Common myeloid progenitor, CD34-positive (primary cell): ENCODE data around the gene CREG2.

Source experiments
- CTCF ChIA-PET: fragments of 350-600 bp; sonication (Branson Sonifier 250); formaldehyde crosslinking; loops from one replicate; lab custom pipeline; 2021; ENCODE audit warnings: antibody characterized with exemption; lab: Charles Lee
- POLR2A ChIA-PET: fragments of 350-600 bp; sonication (Branson Sonifier 250); formaldehyde crosslinking; loops from one replicate; lab custom pipeline; 2021; ENCODE audit warnings: antibody characterized with exemption; lab: Charles Lee
- DNase-seq, 3 donors: peaks; one replicate each; pipeline versions ENCODE4 v3.0.0 to v3.0.0-alpha.2; 2013
- H3K27ac ChIP-seq, 2 experiments: 1 replicate in 1 of 2; 2 replicates in 1 of 2; pipeline ENCODE4 v1.7.0; 2013; ENCODE audit warnings: inconsistent platforms in 2 of 2, low read length in 2 of 2, mild to moderate bottlenecking in 2 of 2, low read depth in 1 of 2, moderate library complexity in 1 of 2; ENCODE audit not compliant: severe bottlenecking in 2 of 2, insufficient read depth in 1 of 2, poor library complexity in 1 of 2
- H3K27me3 ChIP-seq, 5 experiments: replicated peaks in 2 of 5; 1 replicate in 3 of 5; 2 replicates in 2 of 5; pipeline versions ENCODE4 v1.6.1 to v1.7.0; 2013; ENCODE audit warnings: low read length in 4 of 5, mild to moderate bottlenecking in 2 of 5, moderate library complexity in 2 of 5, inconsistent platforms in 1 of 5; ENCODE audit not compliant: insufficient read depth in 5 of 5, control insufficient read depth in 4 of 5
- H3K36me3 ChIP-seq, 4 experiments: 1 replicate in 2 of 4; 2 replicates in 2 of 4; pipeline versions ENCODE4 v1.6.1 to v1.7.0; 2013; ENCODE audit warnings: low read length in 3 of 4, control low read depth in 1 of 4, mild to moderate bottlenecking in 1 of 4; ENCODE audit not compliant: control insufficient read depth in 4 of 4, insufficient read depth in 4 of 4
- H3K4me1 ChIP-seq, 4 experiments: 1 replicate in 3 of 4; 2 replicates in 1 of 4; pipeline versions ENCODE4 v1.6.1 to v1.7.1; 2013; ENCODE audit warnings: low read length in 3 of 4, mild to moderate bottlenecking in 3 of 4, control low read depth in 1 of 4, inconsistent platforms in 1 of 4, moderate library complexity in 1 of 4; ENCODE audit not compliant: control insufficient read depth in 4 of 4, insufficient read depth in 4 of 4; ENCODE audit errors: control extremely low read depth in 1 of 4
- H3K4me3 ChIP-seq, 7 experiments: 1 replicate in 4 of 7; 2 replicates in 3 of 7; pipeline versions ENCODE4 v1.5.1 to v1.7.0; 2013; ENCODE audit warnings: mild to moderate bottlenecking in 7 of 7, low read length in 6 of 7, moderate library complexity in 6 of 7, inconsistent platforms in 2 of 7, low read depth in 2 of 7, control low read depth in 1 of 7; ENCODE audit not compliant: insufficient read depth in 4 of 7, control insufficient read depth in 1 of 7; ENCODE audit errors: extremely low read depth in 1 of 7
- H3K9me3 ChIP-seq, 5 experiments: 1 replicate in 4 of 5; 2 replicates in 1 of 5; pipeline versions ENCODE4 v1.6.1 to v1.7.1; 2013; ENCODE audit warnings: low read length in 4 of 5, mild to moderate bottlenecking in 2 of 5, inconsistent platforms in 1 of 5, low read depth in 1 of 5, moderate library complexity in 1 of 5; ENCODE audit not compliant: control insufficient read depth in 4 of 5, insufficient read depth in 2 of 5; ENCODE audit errors: control extremely low read depth in 1 of 5
- WGBS: methylation state at CpG from one replicate; pipeline ENCODE4 v1.1.5; 2013; ENCODE audit not compliant: insufficient coverage; 5-methylcytosine and 5-hydroxymethylcytosine counted together

Gene CREG2

GRCh38 chr2:101429453-101429852 lies 42.1 kb upstream of the CREG2 start:
- H3K27me3 ChIP-seq, result no peaks in the 10 kb centered on the region
- DNase-seq, result no peak
- H3K9me3 ChIP-seq, result no peaks in the 10 kb centered on the region
- H3K4me3 ChIP-seq, result no peak overlapping the region
- H3K27ac ChIP-seq, result no peak overlapping the region
- ChIA-PET POLR2A (no interaction called here), CTCF (interaction anchor here (3.0 kb wide), 1 partner anchor 11 kb away, joined by 13 read pairs; no protein-coding TSS in a partner anchor)
- no peaks in the 10 kb centered on the region for H3K36me3 ChIP-seq
- H3K4me1 ChIP-seq, result no peaks in the 10 kb centered on the region
- 98% methylated on average over 5 of the region's 6 CpGs for WGBS

- POLR2A ChIA-PET, result no interaction called here
- Histone ChIP-seq H3K27me3 (no peaks in the 10 kb centered on the region), H3K36me3 (no peaks in the 10 kb centered on the region), H3K4me1 (no peaks in the 10 kb centered on the region), H3K9me3 (peaks cover 0 to 3% (median 0%) of the 10 kb centered on the region in 5 experiments), H3K27ac (no peak overlapping the region), H3K4me3 (no peak overlapping the region)
- DNase-seq, result no peak
- CTCF ChIA-PET, result interaction anchor here (0.7 to 3.0 kb wide), 2 partner anchors 10 to 99 kb away, joined by 3 to 13 read pairs; no protein-coding TSS in a partner anchor
- 91% methylated on average over 9 of the region's 10 CpGs for WGBS
Measured at GRCh38 chr2:101428422-101429176, 41.3 kb upstream of the CREG2 start.

- no peaks in the 10 kb centered on the region for H3K4me1 ChIP-seq
- 95% methylated on average over 12 of the region's 13 CpGs for WGBS
- no peaks in the 10 kb centered on the region for H3K27me3 ChIP-seq
- H3K27ac ChIP-seq, result no peak overlapping the region
- no peak overlapping the region for H3K4me3 ChIP-seq
- peaks cover 0 to 3% (median 0%) of the 10 kb centered on the region in 5 experiments for H3K9me3 ChIP-seq
- ChIA-PET CTCF (interaction anchor here (3.0 kb wide), 1 partner anchor 10 kb away, joined by 13 read pairs; no protein-coding TSS in a partner anchor), POLR2A (no interaction called here)
- DNase-seq, result no peak
- no peaks in the 10 kb centered on the region for H3K36me3 ChIP-seq
Measured at GRCh38 chr2:101427743-101428142, 40.4 kb upstream of the CREG2 start.

GRCh38 chr2:101427240-101427639 lies 39.9 kb upstream of the CREG2 start:
- Histone ChIP-seq H3K36me3 (no peaks in the 10 kb centered on the region), H3K4me3 (no peak overlapping the region), H3K27ac (no peak overlapping the region), H3K9me3 (peaks cover 0 to 3% (median 0%) of the 10 kb centered on the region in 5 experiments), H3K27me3 (no peaks in the 10 kb centered on the region), H3K4me1 (no peaks in the 10 kb centered on the region)
- ChIA-PET CTCF (interaction anchor here (1.2 to 3.0 kb wide), 2 partner anchors 9 to 404 kb away, joined by 4 to 13 read pairs; no protein-coding TSS in a partner anchor), POLR2A (no interaction called here)
- WGBS, result 97% methylated on average over 6 of the region's 7 CpGs
- DNase-seq, result no peak

- ChIA-PET CTCF (interaction anchor here (1.2 to 3.0 kb wide), 2 partner anchors 9 to 404 kb away, joined by 4 to 13 read pairs; no protein-coding TSS in a partner anchor), POLR2A (no interaction called here)
- 97% methylated on average over 7 of the region's 7 CpGs for WGBS
- H3K27me3 ChIP-seq, result no peaks in the 10 kb centered on the region
- no peak for DNase-seq
- H3K27ac ChIP-seq, result no peak overlapping the region
- H3K4me3 ChIP-seq, result no peak overlapping the region
- no peaks in the 10 kb centered on the region for H3K4me1 ChIP-seq
- H3K9me3 ChIP-seq, result peaks cover 0 to 3% (median 0%) of the 10 kb centered on the region in 5 experiments
- no peaks in the 10 kb centered on the region for H3K36me3 ChIP-seq
Measured at GRCh38 chr2:101426822-101427221, 39.5 kb upstream of the CREG2 start.

GRCh38 chr2:101420623-101421022 lies 33.3 kb upstream of the CREG2 start:
- Histone ChIP-seq H3K27me3 (no peaks in the 10 kb centered on the region), H3K4me3 (no peak overlapping the region), H3K36me3 (no peaks in the 10 kb centered on the region), H3K9me3 (peaks cover 0 to 3% (median 0%) of the 10 kb centered on the region in 5 experiments), H3K4me1 (no peaks in the 10 kb centered on the region), H3K27ac (no peak overlapping the region)
- CTCF ChIA-PET, result interaction anchor here (1.5 to 4.9 kb wide), 5 partner anchors 11 to 413 kb away, joined by 4 to 25 read pairs (median 6); no protein-coding TSS in a partner anchor
- WGBS, result 90% methylated on average over 2 of the region's 4 CpGs
- POLR2A ChIA-PET, result no interaction called here
- DNase-seq, result no peak

- no peak overlapping the region for H3K27ac ChIP-seq
- peaks cover 0 to 7% (median 0%) of the 10 kb centered on the region in 5 experiments for H3K9me3 ChIP-seq
- H3K27me3 ChIP-seq, result no peaks in the 10 kb centered on the region
- H3K4me1 ChIP-seq, result no peaks in the 10 kb centered on the region
- DNase-seq, result peak; percentile 67 to 81 (median 73)
- CTCF ChIA-PET, result interaction anchor here (0.5 to 4.9 kb wide), 29 partner anchors 8 to 466 kb away, joined by 3 to 43 read pairs (median 4); partner anchors contain the start of genes CREG2 and RFX8
- POLR2A ChIA-PET, result no interaction called here
- no peaks in the 10 kb centered on the region for H3K36me3 ChIP-seq
- no peak overlapping the region for H3K4me3 ChIP-seq
- WGBS, result 91% methylated on average over 10 of the region's 10 CpGs
Measured at GRCh38 chr2:101419096-101419663, 31.9 kb upstream of the CREG2 start.
